Kidney epithelial cell (primary cell): Measurements from ENCODE around the gene ZNF319. TPM values are rescaled to one million over a fixed set of nuclear protein-coding genes. Genes with fewer than 3 reads are reported as not detected.

Experiments
- DNase-seq: peaks from one replicate; pipeline ENCODE4 v3.0.0-alpha.2; 2010; ENCODE audit warnings: low read depth
- H3K27me3 ChIP-seq: 2 replicates; pipeline ENCODE4 v1.6.0; 2011; ENCODE audit warnings: low read length; ENCODE audit not compliant: control insufficient read depth, insufficient read depth
- H3K36me3 ChIP-seq: 2 replicates; pipeline ENCODE4 v1.5.1; 2011; ENCODE audit warnings: low read length; ENCODE audit not compliant: control insufficient read depth, insufficient read depth
- H3K4me3 ChIP-seq: 2 replicates; pipeline ENCODE4 v1.5.1; 2011; ENCODE audit warnings: low read depth, mild to moderate bottlenecking, control low read depth, low read length
- total RNA-seq: library from RNA; depleted of rRNA; stranded (reverse); fragments of >200 nt; gene quantifications from 2 replicates; pipeline ENCODE4 v1.2.3, GENCODE V29; 2015
- TF ChIP-seq, protein P1 (sequence below): IDR thresholded peaks from 2 replicates; pipeline ENCODE4 v1.5.1; 2011; ENCODE audit warnings: mild to moderate bottlenecking, moderate library complexity, low read length, control low read depth, inconsistent platforms; ENCODE audit not compliant: insufficient read depth, poor library complexity, severe bottlenecking

ZNF319 gene
- total RNA-seq, 1 donor from 2014 or later, result 11.9 TPM

DNA sequence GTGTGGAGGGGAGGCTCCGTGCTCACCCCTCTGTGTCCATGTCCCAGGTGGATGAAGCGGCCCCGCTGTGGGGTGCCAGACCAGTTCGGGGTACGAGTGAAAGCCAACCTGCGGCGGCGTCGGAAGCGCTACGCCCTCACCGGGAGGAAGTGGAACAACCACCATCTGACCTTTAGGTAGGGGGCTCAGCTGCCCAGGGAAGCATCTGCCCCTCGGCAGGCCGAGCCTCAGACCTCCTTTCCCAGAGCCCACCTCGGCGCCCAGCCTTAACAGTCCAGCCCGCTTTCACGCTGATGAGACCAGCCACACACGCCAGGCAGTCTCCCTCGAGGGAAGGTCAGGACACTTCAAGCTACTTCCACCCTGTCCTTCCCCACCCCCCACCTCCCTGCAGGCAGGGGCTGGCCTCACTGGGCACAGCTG, 37.8 kb upstream of the ZNF319 start:
- no peaks in the 10 kb centered on the region for H3K36me3 ChIP-seq
- H3K4me3 ChIP-seq, result no peak overlapping the region
- no peak for DNase-seq
- TF ChIP-seq, protein P1, sequence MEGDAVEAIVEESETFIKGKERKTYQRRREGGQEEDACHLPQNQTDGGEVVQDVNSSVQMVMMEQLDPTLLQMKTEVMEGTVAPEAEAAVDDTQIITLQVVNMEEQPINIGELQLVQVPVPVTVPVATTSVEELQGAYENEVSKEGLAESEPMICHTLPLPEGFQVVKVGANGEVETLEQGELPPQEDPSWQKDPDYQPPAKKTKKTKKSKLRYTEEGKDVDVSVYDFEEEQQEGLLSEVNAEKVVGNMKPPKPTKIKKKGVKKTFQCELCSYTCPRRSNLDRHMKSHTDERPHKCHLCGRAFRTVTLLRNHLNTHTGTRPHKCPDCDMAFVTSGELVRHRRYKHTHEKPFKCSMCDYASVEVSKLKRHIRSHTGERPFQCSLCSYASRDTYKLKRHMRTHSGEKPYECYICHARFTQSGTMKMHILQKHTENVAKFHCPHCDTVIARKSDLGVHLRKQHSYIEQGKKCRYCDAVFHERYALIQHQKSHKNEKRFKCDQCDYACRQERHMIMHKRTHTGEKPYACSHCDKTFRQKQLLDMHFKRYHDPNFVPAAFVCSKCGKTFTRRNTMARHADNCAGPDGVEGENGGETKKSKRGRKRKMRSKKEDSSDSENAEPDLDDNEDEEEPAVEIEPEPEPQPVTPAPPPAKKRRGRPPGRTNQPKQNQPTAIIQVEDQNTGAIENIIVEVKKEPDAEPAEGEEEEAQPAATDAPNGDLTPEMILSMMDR, result no peak
- H3K27me3 ChIP-seq, result no peaks in the 10 kb centered on the region

- Histone ChIP-seq H3K4me3 (no peak overlapping the region), H3K27me3 (no peaks in the 10 kb centered on the region), H3K36me3 (no peaks in the 10 kb centered on the region)
- TF ChIP-seq, protein P1, result no peak
- no peak for DNase-seq
Measured at GRCh38 chr16:58037365-58038057, 37.0 kb upstream of the ZNF319 start.

- no peak for DNase-seq
- Histone ChIP-seq H3K27me3 (no peaks in the 10 kb centered on the region), H3K4me3 (no peak overlapping the region), H3K36me3 (no peaks in the 10 kb centered on the region)
- TF ChIP-seq, protein P1, result no peak
Measured at GRCh38 chr16:58036943-58037342, 36.5 kb upstream of the ZNF319 start.

DNA sequence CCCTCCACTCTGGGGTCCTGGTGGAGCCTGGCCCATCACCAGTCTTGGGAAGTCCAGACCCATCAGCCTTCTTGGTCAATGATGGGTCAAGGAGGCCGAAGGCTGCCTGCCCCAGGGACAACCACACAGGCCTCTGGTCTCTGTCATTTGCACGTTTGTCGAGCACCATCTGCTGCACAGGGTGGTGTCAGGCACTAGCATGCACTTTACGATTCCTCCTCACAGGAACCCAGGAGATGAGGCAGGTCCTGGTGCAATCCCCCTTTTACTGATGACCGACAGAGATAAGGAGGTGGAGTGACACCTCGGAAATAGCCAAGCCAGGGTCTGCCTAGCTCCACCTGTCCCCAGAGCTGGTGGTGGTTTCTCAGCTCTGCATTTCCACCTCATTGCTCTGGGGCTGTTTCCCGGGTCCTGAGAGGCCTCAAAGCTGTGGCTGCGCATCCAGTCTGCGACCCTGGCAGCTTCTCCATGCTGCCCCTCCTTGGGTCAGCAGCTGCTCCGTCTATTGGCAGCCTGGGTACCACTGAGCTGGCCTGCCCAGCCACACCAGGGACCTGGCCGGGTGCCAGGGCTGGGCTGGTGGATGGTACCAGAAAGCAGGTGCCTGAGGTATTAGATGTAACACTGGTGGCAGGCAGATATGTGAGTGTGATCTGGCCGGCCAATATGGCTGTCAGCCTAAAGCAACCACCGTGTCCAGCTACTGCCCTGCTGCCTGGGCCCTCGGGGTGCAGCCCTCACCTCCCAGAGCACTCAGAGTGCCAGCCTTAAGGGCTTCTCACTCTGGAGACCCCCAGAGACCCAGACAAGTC, 35.1 kb upstream of the ZNF319 start:
- Histone ChIP-seq H3K36me3 (no peaks in the 10 kb centered on the region), H3K4me3 (no peak overlapping the region), H3K27me3 (no peaks in the 10 kb centered on the region)
- TF ChIP-seq, protein P1, result no peak
- DNase-seq, result no peak

GRCh38 chr16:58034774-58035173, 34.3 kb upstream of the ZNF319 start:
- no peaks in the 10 kb centered on the region for H3K27me3 ChIP-seq
- H3K36me3 ChIP-seq, result no peaks in the 10 kb centered on the region
- no peak for DNase-seq
- no peak overlapping the region for H3K4me3 ChIP-seq
- TF ChIP-seq, protein P1, result no peak
